Stomach (tissue), 4 donors: ENCODE measurements around the gene SCMH1.
"Not testable (repeated sequence)": the region's sequence is repeated elsewhere in the genome, so short reads cannot be mapped to it uniquely, and the experiment has no call there.

Source experiments
- EP300 ChIP-seq: sonication (generic); formaldehyde crosslinking; IDR thresholded peaks from one replicate; pipeline ENCODE4 v1.6.1; 2017; ENCODE audit warnings: antibody characterized with exemption
- POLR2A ChIP-seq, 4 donors: fragments of 450-650 bp; IDR thresholded peaks; one replicate each; pipeline ENCODE4 v1.6.1; 2016; ENCODE audit warnings: antibody characterized with exemption in 4 of 4, control low read depth in 2 of 4, mild to moderate bottlenecking in 1 of 4, moderate library complexity in 1 of 4
- POLR2AphosphoS5 ChIP-seq, 3 donors: sonication (generic); formaldehyde crosslinking; IDR thresholded peaks; one replicate each; pipeline ENCODE4 v1.6.1; 2016; ENCODE audit warnings: antibody characterized with exemption in 3 of 3
- TF ChIP-seq, protein P1 (sequence below), 7 experiments: fragments of 450-650 bp in 4 of 7; fragments of 200-600 bp in 3 of 7; sonication (generic) in 3 of 7; IDR thresholded peaks; one replicate each; pipeline ENCODE4 v1.5.1; 2016 to 2019; ENCODE audit warnings: antibody characterized with exemption in 7 of 7, control low read depth in 2 of 7, mild to moderate bottlenecking in 1 of 7

DNA sequence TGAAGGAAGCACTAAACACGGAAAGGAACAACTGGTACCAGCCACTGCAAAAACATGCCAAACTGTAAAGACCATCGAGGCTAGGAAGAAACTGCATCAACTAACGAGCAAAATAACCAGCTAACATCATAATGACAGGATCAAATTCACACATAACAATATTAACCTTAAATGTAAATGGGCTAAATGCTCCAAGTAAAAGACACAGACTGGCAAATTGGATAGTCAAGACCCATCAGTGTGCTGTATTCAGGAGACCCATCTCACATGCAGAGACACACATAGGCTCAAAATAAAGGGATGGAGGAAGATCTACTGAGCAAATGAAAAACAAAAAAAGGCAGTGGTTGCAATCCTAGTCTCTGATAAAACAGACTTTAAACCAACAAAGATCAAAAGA, 63.9 kb downstream of the SCMH1 start:
- TF ChIP-seq, protein P1, sequence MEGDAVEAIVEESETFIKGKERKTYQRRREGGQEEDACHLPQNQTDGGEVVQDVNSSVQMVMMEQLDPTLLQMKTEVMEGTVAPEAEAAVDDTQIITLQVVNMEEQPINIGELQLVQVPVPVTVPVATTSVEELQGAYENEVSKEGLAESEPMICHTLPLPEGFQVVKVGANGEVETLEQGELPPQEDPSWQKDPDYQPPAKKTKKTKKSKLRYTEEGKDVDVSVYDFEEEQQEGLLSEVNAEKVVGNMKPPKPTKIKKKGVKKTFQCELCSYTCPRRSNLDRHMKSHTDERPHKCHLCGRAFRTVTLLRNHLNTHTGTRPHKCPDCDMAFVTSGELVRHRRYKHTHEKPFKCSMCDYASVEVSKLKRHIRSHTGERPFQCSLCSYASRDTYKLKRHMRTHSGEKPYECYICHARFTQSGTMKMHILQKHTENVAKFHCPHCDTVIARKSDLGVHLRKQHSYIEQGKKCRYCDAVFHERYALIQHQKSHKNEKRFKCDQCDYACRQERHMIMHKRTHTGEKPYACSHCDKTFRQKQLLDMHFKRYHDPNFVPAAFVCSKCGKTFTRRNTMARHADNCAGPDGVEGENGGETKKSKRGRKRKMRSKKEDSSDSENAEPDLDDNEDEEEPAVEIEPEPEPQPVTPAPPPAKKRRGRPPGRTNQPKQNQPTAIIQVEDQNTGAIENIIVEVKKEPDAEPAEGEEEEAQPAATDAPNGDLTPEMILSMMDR (IDR thresholded peaks at IDR 0.05): not testable (repeated sequence)
- TF ChIP-seq POLR2AphosphoS5 (IDR thresholded peaks at IDR 0.05); POLR2A (IDR thresholded peaks at IDR 0.05); EP300: not testable (repeated sequence)
